GM10266 (cell line): ENCODE data around the gene ZNF518A.

Experiments used
- DNase-seq: peaks from one replicate; pipeline ENCODE4 v3.0.0; 2012; ENCODE audit errors: extremely low spot score
- TF ChIP-seq, protein P1 (sequence below): IDR thresholded peaks from 2 replicates; pipeline ENCODE4 v1.5.1; 2012; ENCODE audit warnings: mild to moderate bottlenecking, low read depth; ENCODE audit not compliant: control insufficient read depth, insufficient read depth; ENCODE audit errors: missing control alignments

The ZNF518A gene

GRCh38 chr10:96208946-96209345 is 78.8 kb downstream of the ZNF518A start:
- TF ChIP-seq, protein P1, sequence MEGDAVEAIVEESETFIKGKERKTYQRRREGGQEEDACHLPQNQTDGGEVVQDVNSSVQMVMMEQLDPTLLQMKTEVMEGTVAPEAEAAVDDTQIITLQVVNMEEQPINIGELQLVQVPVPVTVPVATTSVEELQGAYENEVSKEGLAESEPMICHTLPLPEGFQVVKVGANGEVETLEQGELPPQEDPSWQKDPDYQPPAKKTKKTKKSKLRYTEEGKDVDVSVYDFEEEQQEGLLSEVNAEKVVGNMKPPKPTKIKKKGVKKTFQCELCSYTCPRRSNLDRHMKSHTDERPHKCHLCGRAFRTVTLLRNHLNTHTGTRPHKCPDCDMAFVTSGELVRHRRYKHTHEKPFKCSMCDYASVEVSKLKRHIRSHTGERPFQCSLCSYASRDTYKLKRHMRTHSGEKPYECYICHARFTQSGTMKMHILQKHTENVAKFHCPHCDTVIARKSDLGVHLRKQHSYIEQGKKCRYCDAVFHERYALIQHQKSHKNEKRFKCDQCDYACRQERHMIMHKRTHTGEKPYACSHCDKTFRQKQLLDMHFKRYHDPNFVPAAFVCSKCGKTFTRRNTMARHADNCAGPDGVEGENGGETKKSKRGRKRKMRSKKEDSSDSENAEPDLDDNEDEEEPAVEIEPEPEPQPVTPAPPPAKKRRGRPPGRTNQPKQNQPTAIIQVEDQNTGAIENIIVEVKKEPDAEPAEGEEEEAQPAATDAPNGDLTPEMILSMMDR, result no peak
- no peak for DNase-seq

GRCh38 chr10:96211764-96212163 is 81.7 kb downstream of the ZNF518A start:
- DNase-seq, result no peak
- TF ChIP-seq, protein P1, result no peak

DNA sequence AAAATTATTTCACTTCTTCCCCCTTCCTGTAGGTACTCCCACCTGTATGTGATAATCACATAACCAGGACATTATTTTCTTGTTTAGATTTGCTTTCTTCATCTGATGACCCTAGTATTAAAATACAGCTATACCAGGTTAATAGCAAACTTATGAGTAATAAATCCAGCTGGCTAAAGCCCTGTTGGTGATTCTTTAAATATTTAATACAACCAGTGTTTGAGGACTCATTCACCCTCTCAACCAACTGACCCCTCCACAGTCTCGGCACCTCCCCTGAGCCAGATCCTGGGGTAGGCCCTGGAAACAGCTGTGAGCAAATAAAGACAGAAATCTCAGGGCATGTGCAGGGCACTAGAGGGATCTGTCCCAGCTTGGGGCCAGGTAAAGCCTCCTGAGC is 82.8 kb downstream of the ZNF518A start:
- TF ChIP-seq, protein P1, result no peak
- DNase-seq, result no peak
